ENCODE results near the gene RPLP2. TPM values are rescaled to one million over a fixed set of nuclear protein-coding genes. Genes with fewer than 3 reads are reported as not detected.

RPLP2 gene
- total RNA-seq, 1 experiment from 2014 or later, result 1,205 TPM

DNA sequence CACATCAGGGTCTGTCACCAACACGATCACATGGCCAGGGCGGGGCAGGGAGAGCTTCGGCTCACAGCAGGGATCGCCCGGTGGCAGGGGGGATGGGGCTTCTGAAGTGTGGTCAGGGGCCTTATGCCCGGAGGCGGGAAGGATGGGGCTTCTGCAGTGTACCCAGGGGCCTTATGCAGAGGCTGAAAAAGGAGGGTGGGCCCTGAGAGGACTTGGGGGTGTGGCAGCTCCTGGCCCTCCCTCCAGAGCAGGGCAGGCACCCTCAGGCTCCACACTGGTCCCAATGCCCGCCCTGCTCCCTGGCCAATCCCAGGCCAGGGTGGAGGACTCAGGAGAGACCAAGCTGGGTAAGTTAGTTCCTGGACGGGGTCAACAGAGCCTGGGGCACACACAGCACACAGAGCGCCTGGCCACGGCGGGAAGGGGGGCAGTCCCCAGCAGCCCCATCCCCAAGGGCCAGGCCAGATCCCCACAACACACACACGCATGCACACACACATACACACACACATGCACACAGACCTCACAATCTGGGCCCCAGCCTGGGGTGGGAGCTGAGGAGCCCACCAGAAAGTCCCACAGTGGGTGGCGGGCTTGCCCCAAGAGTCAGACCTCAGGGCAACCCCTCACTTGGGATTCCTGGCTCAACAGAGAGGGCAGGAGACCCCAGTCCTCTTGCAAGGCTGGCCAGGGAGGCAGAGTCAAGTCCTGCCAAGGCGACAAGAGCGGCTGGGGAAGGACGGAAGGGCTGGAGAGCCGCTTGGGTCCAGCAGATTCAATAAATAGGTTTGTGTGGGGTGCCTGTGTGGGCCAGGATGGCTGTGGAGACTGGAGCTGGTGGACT, 18.8 kb upstream of the RPLP2 start:
- DNase-seq (ENCODE audit: extremely low read depth, low read depth), result no peak

DNA sequence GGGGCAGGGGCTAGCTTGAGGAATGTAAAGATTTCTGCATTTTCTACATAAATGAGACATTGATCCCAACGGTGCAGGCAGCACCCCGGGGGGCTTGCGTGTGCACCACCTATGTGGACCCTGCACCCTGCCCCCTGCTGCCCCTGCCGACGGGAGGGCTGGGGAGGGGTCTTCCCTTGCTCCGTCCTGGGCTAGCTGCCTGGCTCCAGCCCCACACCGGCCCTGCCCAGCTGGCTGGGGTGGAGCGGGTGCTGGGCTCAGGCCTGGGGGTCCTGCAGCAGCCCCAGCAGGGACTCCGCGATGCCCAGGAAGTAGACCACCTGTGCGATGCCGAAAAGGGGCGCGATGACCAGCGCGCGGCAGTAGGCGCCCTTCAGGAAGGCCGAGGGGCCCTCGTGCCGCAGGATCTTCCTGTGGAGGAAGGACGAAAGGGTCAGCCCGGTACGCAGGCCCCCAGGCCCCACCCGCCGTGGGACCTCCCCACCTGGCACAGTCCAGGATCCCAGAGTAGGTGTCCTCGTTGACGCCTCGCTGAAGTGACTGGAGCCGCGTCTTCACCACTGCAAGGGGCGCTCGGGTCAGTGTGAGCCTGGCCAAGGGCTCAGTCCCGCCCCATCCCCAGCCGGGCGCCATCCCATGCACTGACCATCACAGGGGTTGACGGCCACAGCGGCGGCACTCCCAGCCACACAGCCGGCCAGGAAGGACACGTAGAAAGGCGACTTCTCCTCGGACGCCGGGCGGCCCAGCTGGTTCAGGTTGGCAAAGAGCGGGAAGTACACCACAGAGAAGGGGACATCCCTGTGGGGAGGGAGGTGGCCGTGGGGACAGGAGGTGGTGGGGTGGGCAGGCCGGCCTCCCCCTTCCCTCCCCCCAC, 17.9 kb upstream of the RPLP2 start:
- no peak for DNase-seq (ENCODE audit: extremely low read depth, low read depth)

DNA sequence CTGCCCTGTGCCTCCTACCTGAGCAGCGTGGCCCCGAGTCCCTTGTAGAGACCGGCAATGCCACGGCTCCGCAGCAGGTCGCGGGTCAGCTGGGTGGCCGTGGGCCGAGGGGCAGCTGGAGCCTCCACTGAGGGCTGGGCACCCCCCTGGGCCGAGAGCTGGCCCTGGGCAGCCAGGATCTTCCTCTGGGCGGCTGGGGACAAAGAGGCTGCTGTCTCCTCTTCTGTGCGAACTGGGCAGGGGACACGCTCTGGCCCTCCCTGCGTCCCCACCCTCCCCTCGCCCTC, 17.3 kb upstream of the RPLP2 start:
- no peak for DNase-seq (ENCODE audit: extremely low read depth, low read depth)

DNA sequence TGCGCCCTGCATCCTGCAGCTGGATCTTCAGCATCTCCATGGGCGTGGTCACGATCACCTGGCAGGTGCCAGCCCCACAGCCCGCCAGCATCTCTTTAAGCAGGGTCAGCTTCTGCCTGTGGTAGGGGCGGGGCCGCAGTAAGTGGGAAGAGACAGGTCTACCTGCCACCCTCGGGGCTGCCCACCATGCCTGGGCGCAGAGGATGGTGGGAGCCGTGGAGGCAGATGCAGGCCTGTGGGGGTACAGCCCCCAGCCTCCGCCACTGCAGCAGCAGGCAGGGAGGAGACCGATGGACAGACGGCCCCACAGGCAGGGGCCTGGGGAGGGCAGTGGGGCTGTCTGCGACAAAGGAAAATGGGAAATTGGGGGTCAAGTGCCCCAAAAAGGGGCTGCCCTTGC, 16.9 kb upstream of the RPLP2 start:
- DNase-seq (ENCODE audit: extremely low read depth, low read depth), result no peak

DNA sequence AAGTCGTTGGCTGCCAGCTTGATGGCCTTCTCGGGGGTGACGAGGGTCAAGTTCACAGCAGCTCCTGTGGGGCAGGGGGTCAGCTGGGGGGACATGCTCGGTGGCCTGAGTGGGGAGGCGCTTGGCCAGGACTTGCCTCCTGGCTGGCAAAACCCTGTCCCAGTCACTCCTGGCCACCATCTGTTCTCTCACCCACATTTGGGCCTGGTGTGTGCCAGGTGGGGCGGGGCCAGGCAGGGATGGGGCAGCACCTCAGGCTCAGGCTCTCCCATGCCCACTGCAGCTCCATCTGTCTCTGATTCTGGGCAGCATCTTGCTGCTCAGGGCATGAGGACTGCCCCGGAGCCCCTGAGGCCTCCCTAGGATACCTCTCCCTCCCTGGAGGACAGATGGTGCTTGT, 16.2 kb upstream of the RPLP2 start:
- no peak for DNase-seq (ENCODE audit: extremely low read depth, low read depth)

DNA sequence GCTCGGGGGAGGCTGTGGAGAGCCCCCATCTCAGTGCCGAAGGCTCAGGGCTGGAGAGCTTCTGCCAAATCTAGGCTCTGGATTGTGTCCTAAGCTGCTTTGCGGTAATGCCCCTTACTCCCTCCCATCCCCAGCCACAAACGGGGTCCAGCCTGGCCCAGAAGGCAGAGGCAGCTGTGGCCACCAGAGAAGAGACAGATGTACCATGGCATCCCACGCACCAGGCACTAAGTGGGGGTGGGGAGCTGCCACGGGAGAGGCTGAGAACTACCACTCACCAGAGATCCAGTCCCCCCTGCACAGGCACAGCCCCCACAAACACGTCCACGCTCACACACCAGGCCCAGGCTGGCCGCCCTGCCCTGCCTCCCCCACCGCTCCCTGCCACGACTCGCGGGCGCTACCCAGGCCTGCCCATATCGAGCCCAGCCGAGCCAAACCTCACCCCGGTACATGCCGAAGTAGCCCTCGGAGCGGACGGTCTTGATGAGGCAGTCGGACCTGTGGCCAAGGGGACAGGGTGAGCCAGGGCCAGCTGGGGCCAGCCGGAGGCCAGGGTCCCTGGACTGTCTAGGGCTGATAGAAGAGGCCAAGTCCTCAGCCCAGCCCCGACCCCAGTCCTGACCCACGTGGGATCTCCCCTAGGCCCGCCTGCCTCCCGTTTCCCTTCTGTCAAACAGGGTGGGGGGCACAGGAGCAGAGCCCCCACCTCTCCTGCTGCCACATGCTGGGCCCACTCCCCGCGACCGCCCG, 15.6 kb upstream of the RPLP2 start:
- DNase-seq (ENCODE audit: extremely low read depth, low read depth), result no peak

DNA sequence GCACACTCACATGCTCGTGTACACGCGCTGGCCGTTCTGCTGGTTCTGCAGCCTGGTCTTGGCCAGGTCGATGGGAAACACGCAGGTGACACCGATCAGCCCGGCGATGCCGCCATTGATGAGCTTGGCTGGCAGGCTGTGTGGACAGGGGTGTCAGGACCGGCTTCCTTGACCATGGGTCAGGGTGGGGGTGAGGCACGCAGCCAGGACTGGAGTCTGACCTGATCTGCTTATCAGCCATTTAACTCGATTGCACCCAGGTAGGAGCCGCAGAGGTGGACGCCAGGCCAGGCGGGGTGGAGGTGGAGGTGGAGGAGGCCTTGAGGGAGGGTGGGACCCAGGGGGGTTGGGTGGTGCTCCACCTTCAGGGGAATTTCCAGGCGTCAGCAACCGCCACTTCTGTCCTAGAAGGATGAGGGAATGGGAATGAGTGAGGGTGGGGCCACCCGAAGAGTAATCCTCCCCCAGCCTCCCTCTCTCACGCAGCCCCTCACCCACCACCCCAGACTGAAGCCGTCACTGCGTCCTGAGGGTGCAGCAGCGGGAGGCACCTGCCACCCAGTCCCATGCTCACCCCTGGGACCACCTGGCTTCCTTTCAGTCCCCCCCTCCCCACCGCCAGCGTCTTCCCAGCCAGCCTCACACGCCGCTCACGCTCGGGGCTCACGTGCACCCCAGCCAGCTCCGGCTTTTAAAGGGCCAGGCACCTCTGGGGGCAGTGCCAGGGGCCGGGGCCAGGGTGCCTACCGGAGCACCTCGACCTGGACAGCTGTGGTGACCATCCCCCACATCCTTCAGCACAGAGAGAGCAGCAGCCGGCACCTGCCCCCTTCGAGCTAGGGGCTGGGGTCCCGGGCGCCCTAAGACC, 14.8 kb upstream of the RPLP2 start:
- DNase-seq (ENCODE audit: extremely low read depth, low read depth), result no peak

GRCh38 chr11:795634-796564, 13.9 kb upstream of the RPLP2 start:
- no peak for DNase-seq (ENCODE audit: extremely low read depth, low read depth)

GRCh38 chr11:796565-797295, 13.0 kb upstream of the RPLP2 start:
- DNase-seq (ENCODE audit: extremely low read depth, low read depth), result no peak

GRCh38 chr11:797296-798092, 12.3 kb upstream of the RPLP2 start:
- no peak for DNase-seq (ENCODE audit: extremely low read depth, low read depth)

DNA sequence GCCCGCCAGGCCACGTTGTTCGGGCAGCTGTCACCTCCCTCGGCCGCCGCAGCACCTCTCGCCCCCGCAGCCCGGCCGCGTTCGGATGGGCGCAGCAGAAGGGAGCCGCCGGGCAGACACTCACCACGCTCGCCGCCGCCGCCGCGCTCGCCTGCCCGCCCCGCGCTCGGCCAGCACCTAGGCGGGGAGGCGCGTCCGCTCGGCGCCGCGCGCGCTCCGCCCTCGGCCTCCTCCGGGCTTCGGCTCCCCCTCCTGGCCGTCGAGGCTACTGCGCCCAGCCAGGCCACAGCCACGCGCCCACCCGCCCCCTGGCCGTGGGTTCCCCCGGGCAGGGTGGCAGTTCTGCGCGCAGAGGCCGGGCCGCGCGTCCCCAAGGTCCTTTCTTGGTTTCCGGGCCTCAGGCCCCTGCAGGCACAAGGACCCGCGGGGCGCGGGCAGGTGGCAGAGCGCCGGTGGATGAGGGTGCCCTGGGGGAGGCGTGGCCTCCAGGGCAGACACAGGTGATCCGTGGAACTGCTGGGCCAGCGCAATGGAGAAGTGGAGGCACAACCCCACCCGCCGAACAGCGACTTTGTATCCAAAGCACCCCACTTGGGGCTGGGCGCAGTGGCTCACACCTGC, 11.6 kb upstream of the RPLP2 start, which contains the start of gene SLC25A22:
SLC25A22 (minus strand) TSS at position 189 of the 621 bp plus-strand sequence. CDS start 3,275 bp downstream, outside the sequence.
- DNase-seq (ENCODE audit: extremely low read depth, low read depth), result peak; percentile 63

DNA sequence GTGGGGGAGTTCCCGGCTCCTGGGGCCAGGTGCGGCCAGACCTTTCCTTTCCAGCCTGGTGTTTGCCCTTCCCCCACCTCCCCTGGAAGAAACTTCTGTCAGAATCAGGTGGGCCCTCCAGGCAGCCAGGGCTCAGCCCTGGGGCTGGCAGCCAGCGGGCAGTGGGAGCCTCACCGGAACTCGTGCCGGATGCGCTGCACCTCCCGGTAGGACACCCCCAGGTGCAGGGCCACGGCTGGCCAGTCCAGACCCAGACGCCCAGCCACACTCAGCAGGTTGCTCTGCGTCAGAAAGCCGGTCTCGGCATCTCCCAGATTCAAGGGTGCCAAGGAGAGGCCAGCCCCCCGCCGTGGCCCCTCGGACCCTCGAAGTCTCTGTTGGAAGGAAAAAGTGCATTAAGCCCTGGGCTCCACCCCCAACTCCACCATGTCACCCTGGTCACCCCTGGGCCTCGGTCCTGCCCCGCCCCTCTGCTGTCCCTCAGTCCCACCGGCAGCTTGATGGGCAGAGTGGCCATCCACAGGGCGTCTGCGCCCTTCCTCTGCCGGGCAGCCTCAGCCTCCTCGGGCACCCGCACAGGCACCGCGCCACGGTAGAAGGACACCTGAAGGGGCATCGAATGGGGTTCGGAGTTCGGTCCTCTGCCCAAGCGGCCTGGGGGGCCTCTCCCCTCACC, 10.0 kb upstream of the RPLP2 start:
- DNase-seq (ENCODE audit: extremely low read depth, low read depth), result no peak

- no peak for DNase-seq (ENCODE audit: extremely low read depth, low read depth)
Observed at GRCh38 chr11:800473-800872, 9.3 kb upstream of the RPLP2 start.

GRCh38 chr11:801097-801780, 8.5 kb upstream of the RPLP2 start:
- no peak for DNase-seq (ENCODE audit: extremely low read depth, low read depth)

DNA sequence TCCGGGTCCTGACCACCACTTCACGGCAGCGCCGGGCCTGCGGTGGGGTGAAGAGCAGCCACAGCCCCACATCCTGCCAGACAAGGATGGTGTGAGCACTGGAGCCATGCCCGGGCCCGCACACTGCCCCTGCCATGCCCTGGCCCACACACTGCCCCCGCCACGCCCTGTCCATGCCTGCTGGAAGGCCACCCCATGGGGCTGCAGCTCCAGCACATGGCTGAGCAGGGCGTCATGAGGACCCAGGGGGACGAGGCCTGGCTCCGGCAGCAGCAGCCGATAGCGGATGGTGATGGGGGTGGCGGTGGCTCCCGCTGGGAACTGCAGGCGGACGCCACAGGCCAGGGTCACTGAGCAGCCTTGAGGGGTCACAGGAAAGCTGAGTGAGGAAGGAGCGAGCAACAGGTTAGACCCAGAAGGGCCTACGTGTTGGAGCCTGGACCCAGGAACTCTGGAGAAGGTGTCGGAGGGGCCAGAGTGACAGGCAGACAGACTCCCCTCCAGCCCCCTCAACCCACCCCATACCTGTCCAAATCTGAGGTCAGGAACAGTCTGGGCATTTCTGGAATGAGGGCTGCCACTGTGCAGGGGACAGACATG, 7.6 kb upstream of the RPLP2 start:
- no peak for DNase-seq (ENCODE audit: extremely low read depth, low read depth)

Measured in NCI-H460 (cell line).